Measurements from ENCODE around the gene CLTB.

The CLTB gene

GRCh38 chr5:176391999-176392398, 24.3 kb downstream of the CLTB start:
- no peak for TF ChIP-seq CTCF (IDR thresholded peaks at IDR 0.05; ENCODE audit: low read depth, low read length)
- H3K4me3 ChIP-seq (ENCODE audit: low read depth, low read length), result no peak overlapping the region

- no peak overlapping the region for H3K4me3 ChIP-seq (ENCODE audit: low read depth, low read length)
- TF ChIP-seq CTCF (IDR thresholded peaks at IDR 0.05; ENCODE audit: low read depth, low read length), result no peak
Observed at GRCh38 chr5:176391479-176391878, 24.9 kb downstream of the CLTB start.

GRCh38 chr5:176389135-176390123, 26.9 kb downstream of the CLTB start:
- H3K4me3 ChIP-seq (ENCODE audit: low read depth, low read length), result peak overlapping the region; percentile 84
- TF ChIP-seq CTCF (IDR thresholded peaks at IDR 0.05; ENCODE audit: low read depth, low read length), result no peak

- peak within 1 kb of the TSS; percentile 84 for H3K4me3 ChIP-seq (ENCODE audit: low read depth, low read length)
- TF ChIP-seq CTCF (IDR thresholded peaks at IDR 0.05; ENCODE audit: low read depth, low read length), result no peak
Observed at GRCh38 chr5:176388444-176389134, 27.8 kb downstream of the CLTB start, which contains the start of the genes HIGD2A and NOP16. Gene HIGD2A (plus strand): TSS chr5:176388751. CDS start chr5:176388820, 69 bp downstream. Gene NOP16 (minus strand): TSS chr5:176388598. CDS start chr5:176388539, 59 bp downstream.

GRCh38 chr5:176388003-176388443, 28.3 kb downstream of the CLTB start:
- peak overlapping the region; percentile 84 for H3K4me3 ChIP-seq (ENCODE audit: low read depth, low read length)
- TF ChIP-seq CTCF (IDR thresholded peaks at IDR 0.05; ENCODE audit: low read depth, low read length), result no peak

- peak overlapping the region; percentile 84 for H3K4me3 ChIP-seq (ENCODE audit: low read depth, low read length)
- TF ChIP-seq CTCF (IDR thresholded peaks at IDR 0.05; ENCODE audit: low read depth, low read length), result no peak
Observed at GRCh38 chr5:176387384-176387925, 28.9 kb downstream of the CLTB start.

Measured in WI38 (cell line).